GM12801 (cell line): ENCODE measurements around the gene ADD2.

ENCODE experiments used
- TF ChIP-seq, protein P1 (sequence below): IDR thresholded peaks from one replicate; pipeline ENCODE4 v1.5.1; 2011; ENCODE audit warnings: control low read depth; ENCODE audit not compliant: insufficient read length; ENCODE audit errors: extremely low read depth

ADD2 gene

DNA sequence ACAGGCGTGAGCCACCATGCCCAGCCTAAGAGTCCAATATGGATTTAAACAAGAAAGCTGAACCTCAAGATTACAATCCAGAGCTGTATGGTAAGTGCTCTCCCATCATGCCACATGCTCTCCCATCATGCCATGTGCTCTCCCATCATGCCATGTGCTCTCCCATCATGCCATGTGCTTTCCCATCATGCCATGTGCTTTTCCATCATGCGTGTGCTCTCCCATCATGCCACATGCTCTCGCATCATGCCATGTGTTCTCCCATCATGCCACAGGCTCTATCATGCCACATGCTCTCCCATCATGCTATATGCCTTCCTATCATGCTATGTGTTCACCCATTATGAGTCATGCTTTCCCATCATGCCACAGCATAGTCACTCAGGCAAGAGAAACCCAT, 20.7 kb downstream of the ADD2 start:
- TF ChIP-seq, protein P1, sequence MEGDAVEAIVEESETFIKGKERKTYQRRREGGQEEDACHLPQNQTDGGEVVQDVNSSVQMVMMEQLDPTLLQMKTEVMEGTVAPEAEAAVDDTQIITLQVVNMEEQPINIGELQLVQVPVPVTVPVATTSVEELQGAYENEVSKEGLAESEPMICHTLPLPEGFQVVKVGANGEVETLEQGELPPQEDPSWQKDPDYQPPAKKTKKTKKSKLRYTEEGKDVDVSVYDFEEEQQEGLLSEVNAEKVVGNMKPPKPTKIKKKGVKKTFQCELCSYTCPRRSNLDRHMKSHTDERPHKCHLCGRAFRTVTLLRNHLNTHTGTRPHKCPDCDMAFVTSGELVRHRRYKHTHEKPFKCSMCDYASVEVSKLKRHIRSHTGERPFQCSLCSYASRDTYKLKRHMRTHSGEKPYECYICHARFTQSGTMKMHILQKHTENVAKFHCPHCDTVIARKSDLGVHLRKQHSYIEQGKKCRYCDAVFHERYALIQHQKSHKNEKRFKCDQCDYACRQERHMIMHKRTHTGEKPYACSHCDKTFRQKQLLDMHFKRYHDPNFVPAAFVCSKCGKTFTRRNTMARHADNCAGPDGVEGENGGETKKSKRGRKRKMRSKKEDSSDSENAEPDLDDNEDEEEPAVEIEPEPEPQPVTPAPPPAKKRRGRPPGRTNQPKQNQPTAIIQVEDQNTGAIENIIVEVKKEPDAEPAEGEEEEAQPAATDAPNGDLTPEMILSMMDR, result no peak

DNA sequence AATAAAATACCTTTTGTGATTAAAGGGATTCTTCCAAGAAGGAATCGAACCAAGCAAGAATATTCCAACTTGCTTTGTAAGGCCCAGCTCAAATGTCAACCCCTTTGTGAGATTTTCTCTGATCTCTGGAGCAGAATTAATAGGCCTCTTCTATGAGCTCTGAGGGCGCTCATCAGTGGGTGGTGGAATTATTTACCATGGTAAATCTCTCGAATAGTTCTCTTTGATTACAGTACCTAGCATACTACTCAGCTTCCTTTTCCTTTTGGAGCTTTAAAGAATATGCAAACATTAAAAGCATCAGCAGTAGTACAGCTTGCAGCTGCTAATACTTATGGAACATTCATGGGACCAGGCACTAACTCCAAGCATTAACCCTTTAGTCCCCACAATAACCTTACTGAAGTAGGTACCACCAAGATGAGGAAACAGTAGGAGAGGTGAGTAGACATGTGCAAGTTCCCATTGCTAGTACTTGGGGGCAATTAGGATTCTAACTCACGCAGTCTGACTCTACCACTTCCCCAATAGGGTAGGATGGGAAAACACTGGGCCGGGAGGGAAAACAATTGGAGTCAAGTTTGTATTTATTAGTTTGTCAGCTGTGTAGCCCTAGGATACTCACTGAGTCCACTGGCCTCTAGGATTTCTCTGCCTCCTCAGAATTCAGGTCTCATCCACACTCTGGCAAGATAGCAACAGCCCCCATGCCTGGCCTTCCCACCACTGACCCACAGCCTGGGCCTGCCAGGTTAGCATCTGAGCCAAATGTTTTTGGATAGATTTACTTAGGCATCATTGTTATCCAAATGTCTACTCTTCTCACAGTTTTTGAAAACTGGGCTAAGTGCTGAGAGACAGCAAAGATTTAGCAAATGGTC, 21.7 kb downstream of the ADD2 start:
- TF ChIP-seq, protein P1, result no peak

DNA sequence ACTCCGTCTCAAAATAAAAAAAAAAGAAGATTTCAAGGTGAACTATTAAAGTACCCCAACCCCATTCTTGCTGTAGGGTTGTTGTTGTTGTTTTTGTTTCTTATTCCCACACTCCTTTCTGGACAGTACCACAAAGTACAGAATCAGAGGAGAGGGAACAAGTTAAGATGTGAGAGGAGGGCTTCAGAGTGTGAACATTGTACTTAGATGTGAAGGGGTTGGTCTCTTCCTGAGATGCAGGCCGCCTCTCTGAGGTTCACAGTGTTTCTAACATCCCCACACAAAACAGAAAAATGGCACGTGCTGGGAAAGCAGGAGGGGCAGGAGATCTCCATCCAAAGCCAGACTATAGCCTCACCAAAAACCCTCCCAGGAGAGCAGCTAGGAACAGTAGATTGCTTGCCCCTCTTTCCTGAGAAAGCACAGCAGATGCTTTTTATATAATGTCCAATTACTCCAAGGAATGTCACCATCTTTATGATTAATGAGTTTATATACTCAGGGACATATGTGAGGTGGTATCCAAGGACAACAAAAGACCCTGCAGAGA, 22.6 kb downstream of the ADD2 start:
- TF ChIP-seq, protein P1, result no peak

DNA sequence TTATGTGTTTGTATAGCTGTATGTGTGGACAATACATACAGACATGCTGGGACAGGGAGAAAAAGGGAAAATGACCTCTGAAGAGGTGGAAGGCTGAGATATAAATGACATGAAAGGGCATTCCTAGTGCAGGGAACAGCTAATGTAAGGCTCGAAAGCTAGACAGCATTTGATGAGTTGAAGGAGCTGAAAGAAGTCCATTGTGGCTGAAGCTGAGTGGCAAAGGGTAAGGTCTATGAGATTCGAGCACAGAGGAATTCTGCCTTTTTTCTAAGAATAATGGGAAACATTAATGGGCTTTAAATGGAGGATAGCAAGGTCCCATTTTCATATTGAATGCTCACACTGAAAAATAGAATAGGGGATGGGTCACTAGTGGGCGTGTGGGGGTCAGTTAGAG, 23.6 kb downstream of the ADD2 start:
- TF ChIP-seq, protein P1, result no peak

DNA sequence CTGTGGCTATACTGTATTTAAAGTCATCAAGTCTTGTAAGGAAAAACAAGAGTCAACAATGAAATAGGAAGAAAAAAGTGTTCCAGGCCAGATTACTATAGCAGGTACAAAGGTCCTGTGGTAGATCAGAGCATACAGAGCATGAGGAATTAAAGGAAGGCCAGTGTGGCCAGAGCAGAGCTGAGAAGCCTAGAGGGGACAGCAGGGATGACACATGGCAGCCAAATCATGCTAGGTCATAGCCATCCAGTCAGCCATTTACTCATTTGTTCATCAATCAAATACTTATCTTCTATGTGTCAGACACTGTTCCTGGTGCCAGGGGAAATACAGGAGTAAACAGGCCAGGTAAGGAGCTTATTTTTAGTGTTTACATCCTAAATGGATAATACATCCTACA, 24.3 kb downstream of the ADD2 start:
- TF ChIP-seq, protein P1, result no peak

DNA sequence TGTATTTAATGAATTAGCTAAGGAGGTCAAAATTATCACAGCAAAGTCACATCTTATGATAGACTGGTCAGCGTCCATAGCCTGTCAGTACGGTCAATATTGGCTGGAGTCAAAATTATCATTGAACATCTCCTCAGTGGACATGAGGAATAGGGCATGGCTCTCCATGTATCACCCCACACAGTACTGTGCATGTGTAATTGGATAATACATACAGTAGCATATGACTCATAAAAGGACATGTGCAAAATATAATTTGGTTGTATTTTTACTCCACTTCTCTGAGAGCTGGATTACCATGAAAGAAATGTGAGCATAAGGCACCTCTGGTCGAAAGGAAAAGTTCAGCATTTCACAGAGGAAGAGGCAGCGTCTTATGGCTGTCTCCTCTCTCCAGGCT, 24.9 kb downstream of the ADD2 start:
- TF ChIP-seq, protein P1, result no peak

DNA sequence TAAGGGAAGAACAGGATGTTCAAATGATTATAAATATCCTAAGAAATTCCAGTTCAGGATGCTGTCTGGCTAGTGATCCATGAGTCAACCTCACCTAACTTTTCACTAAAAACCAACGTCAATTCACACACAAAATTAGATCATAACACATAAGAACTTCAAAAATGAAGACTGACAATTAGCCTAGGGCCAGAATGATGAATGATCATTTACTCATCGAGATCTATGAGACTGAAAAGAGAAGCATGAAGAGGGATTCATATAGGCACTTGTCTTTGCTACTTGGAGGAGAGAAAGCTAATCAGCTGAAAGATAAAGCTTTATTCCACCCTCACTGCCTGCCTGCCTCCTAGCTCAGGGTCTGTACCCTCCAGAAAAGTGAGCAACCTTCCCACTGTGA, 29.8 kb downstream of the ADD2 start:
- TF ChIP-seq, protein P1, result no peak
